IPS-20b (cell line): ENCODE measurements around the gene HOXA6.

Experiments
- H3K27ac ChIP-seq: one replicate; pipeline ENCODE4 v1.5.1; 2013; ENCODE audit warnings: low read length
- H3K27me3 ChIP-seq: 2 replicates; pipeline ENCODE4 v1.6.1; 2013; ENCODE audit warnings: mild to moderate bottlenecking, low read length, inconsistent platforms; ENCODE audit not compliant: insufficient read depth
- H3K36me3 ChIP-seq: 2 replicates; pipeline ENCODE4 v1.6.1; 2013; ENCODE audit warnings: low read depth, mild to moderate bottlenecking, inconsistent platforms, low read length, moderate library complexity; ENCODE audit not compliant: insufficient read depth
- H3K4me1 ChIP-seq: 2 replicates; pipeline ENCODE4 v1.6.1; 2013; ENCODE audit warnings: mild to moderate bottlenecking, control low read depth, inconsistent platforms, low read length, moderate library complexity; ENCODE audit not compliant: insufficient read depth
- H3K4me3 ChIP-seq: 2 replicates; pipeline ENCODE4 v1.5.1; 2013; ENCODE audit warnings: mild to moderate bottlenecking, low read length, inconsistent platforms
- H3K9ac ChIP-seq: 2 replicates; pipeline ENCODE4 v1.6.1; 2013; ENCODE audit warnings: low read depth, mild to moderate bottlenecking, inconsistent platforms, low read length, moderate library complexity
- H3K9me3 ChIP-seq: 2 replicates; pipeline ENCODE4 v1.6.1; 2013; ENCODE audit warnings: mild to moderate bottlenecking, low read depth, low read length, inconsistent platforms; ENCODE audit not compliant: insufficient read depth

Gene HOXA6

GRCh38 chr7:27189295-27189996 lies 41.9 kb upstream of the HOXA6 start:
- Histone ChIP-seq H3K27me3 (peaks cover 100% of the 10 kb centered on the region), H3K36me3 (no peaks in the 10 kb centered on the region), H3K4me3 (no peak overlapping the region), H3K27ac (no peak overlapping the region), H3K4me1 (peaks cover 6% of the 10 kb centered on the region), H3K9ac (no peak overlapping the region), H3K9me3 (peaks cover 10% of the 10 kb centered on the region; the same call in 1 of the 2 replicates)

- Histone ChIP-seq H3K27ac (no peak overlapping the region), H3K4me3 (0 out of 2 replicates have a peak overlapping the region, but pooled peaks have one; percentile 21), H3K27me3 (peaks cover 100% of the 10 kb centered on the region), H3K4me1 (peaks cover 6% of the 10 kb centered on the region), H3K9ac (no peak overlapping the region), H3K36me3 (no peaks in the 10 kb centered on the region), H3K9me3 (peaks cover 10% of the 10 kb centered on the region; the same call in 1 of the 2 replicates)
Measured at GRCh38 chr7:27188386-27189294, 41.1 kb upstream of the HOXA6 start.

- H3K4me1 ChIP-seq = peaks cover 6% of the 10 kb centered on the region
- H3K4me3 ChIP-seq = no peak overlapping the region
- H3K9ac ChIP-seq = no peak overlapping the region
- no peak overlapping the region for H3K27ac ChIP-seq
- H3K36me3 ChIP-seq = no peaks in the 10 kb centered on the region
- H3K27me3 ChIP-seq = peaks cover 100% of the 10 kb centered on the region
- peaks cover 10% of the 10 kb centered on the region; the same call in 1 of the 2 replicates for H3K9me3 ChIP-seq
Measured at GRCh38 chr7:27187475-27188385, 40.2 kb upstream of the HOXA6 start.

- H3K9me3 ChIP-seq = peaks cover 10% of the 10 kb centered on the region; the same call in 1 of the 2 replicates
- peaks cover 6% of the 10 kb centered on the region for H3K4me1 ChIP-seq
- no peak overlapping the region for H3K9ac ChIP-seq
- no peaks in the 10 kb centered on the region for H3K36me3 ChIP-seq
- peaks cover 100% of the 10 kb centered on the region for H3K27me3 ChIP-seq
- no peak overlapping the region for H3K4me3 ChIP-seq
- no peak overlapping the region for H3K27ac ChIP-seq
Measured at GRCh38 chr7:27186668-27187474, 39.3 kb upstream of the HOXA6 start.

GRCh38 chr7:27185854-27186667 lies 38.5 kb upstream of the HOXA6 start:
- H3K27ac ChIP-seq = no peak overlapping the region
- peaks cover 100% of the 10 kb centered on the region for H3K27me3 ChIP-seq

GRCh38 chr7:27185013-27185853 lies 37.7 kb upstream of the HOXA6 start, which contains the start of gene HOXA11:
Gene HOXA11, minus strand, starts transcription at chr7:27185232. Its CDS starts 88 bp downstream, at chr7:27185144.
- no peak within 1 kb of the TSS for H3K27ac ChIP-seq
- no peaks in the 10 kb centered on the region for H3K36me3 ChIP-seq
- H3K4me1 ChIP-seq = peaks cover 6% of the 10 kb centered on the region
- peaks cover 100% of the 10 kb centered on the region for H3K27me3 ChIP-seq
- H3K9me3 ChIP-seq = peaks cover 8% of the 10 kb centered on the region; the same call in 1 of the 2 replicates
- H3K4me3 ChIP-seq = no peak within 1 kb of the TSS
- no peak within 1 kb of the TSS for H3K9ac ChIP-seq

More at GRCh38 chr7:27185854-27186667, 38.5 kb upstream of the HOXA6 start:
- peaks cover 6% of the 10 kb centered on the region for H3K4me1 ChIP-seq
- H3K9me3 ChIP-seq = peaks cover 8% of the 10 kb centered on the region; the same call in 1 of the 2 replicates
- no peaks in the 10 kb centered on the region for H3K36me3 ChIP-seq
- H3K9ac ChIP-seq = no peak overlapping the region
- H3K4me3 ChIP-seq = no peak overlapping the region

- Histone ChIP-seq H3K4me3 (no peak overlapping the region), H3K27me3 (peaks cover 100% of the 10 kb centered on the region), H3K4me1 (peaks cover 6% of the 10 kb centered on the region), H3K9ac (no peak overlapping the region), H3K9me3 (peaks cover 8% of the 10 kb centered on the region; the same call in 1 of the 2 replicates), H3K36me3 (no peaks in the 10 kb centered on the region), H3K27ac (no peak overlapping the region)
Measured at GRCh38 chr7:27184337-27185012, 36.9 kb upstream of the HOXA6 start.

- H3K27me3 ChIP-seq = peaks cover 100% of the 10 kb centered on the region
- no peak overlapping the region for H3K27ac ChIP-seq
- H3K36me3 ChIP-seq = no peaks in the 10 kb centered on the region
- no peak overlapping the region for H3K4me3 ChIP-seq
- H3K4me1 ChIP-seq = peaks cover 6% of the 10 kb centered on the region
- H3K9me3 ChIP-seq = peaks cover 8% of the 10 kb centered on the region; the same call in 1 of the 2 replicates
- no peak overlapping the region for H3K9ac ChIP-seq
Measured at GRCh38 chr7:27183682-27184336, 36.2 kb upstream of the HOXA6 start.
